Bronchial epithelial cell (primary cell): ENCODE results near the gene OGDHL. TPM values are rescaled to one million over a fixed set of nuclear protein-coding genes. Genes with fewer than 3 reads are reported as not detected.
"Not testable (repeated sequence)": the region's sequence is repeated elsewhere in the genome, so short reads cannot be mapped to it uniquely, and the experiment has no call there.

Experiments
- DNase-seq: peaks from one replicate; pipeline ENCODE4 v3.0.0-alpha.2; 2010; ENCODE audit warnings: low read depth
- FAIRE-seq: peaks from 2 replicates; lab custom pipeline; 2011; peaks lifted over from hg19 to GRCh38; lab: Jason Lieb, UNC
- H3K27me3 ChIP-seq: 2 replicates; pipeline ENCODE4 v1.5.1; 2011; ENCODE audit warnings: low read length; ENCODE audit not compliant: control insufficient read depth, insufficient read depth
- H3K36me3 ChIP-seq: 2 replicates; pipeline ENCODE4 v1.5.1; 2011; ENCODE audit warnings: low read length; ENCODE audit not compliant: control insufficient read depth, insufficient read depth
- H3K4me3 ChIP-seq: 2 replicates; pipeline ENCODE4 v1.5.1; 2011; ENCODE audit warnings: mild to moderate bottlenecking, low read depth, low read length, control low read depth
- total RNA-seq: library from RNA; depleted of rRNA; stranded (reverse); fragments of >200 nt; gene quantifications from 2 replicates; pipeline ENCODE4 v1.2.1, GENCODE V29; 2014
- TF ChIP-seq, protein P1 (sequence below): IDR thresholded peaks from 2 replicates; pipeline ENCODE4 v1.5.1; 2011; ENCODE audit warnings: mild to moderate bottlenecking, moderate library complexity, low read length, control low read depth, inconsistent platforms; ENCODE audit not compliant: insufficient read depth, severe bottlenecking

The OGDHL gene
- total RNA-seq, 1 donor from 2014 or later, result not detected

DNA sequence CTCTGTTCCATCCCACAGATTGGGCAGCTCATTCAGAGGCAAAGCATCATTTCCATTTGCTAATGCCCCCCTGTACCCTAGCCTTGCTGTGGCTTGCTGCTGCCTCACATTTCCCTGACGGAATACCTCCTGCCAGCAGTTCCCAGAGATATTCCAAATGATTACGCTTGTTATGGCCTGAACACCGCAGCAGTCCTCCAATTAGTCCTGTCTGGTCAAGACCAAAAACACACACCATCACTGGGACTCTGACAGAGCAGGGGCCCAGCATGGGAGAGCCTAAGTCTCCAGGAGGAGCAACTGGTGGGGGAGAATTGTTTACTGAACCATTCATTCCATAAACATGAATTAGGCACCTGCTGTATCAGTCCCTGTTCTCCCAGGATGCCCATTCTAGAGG, 6.1 kb downstream of the OGDHL start:
- Histone ChIP-seq H3K4me3 (no peak overlapping the region), H3K36me3 (no peaks in the 10 kb centered on the region), H3K27me3 (no peaks in the 10 kb centered on the region)
- TF ChIP-seq, protein P1, sequence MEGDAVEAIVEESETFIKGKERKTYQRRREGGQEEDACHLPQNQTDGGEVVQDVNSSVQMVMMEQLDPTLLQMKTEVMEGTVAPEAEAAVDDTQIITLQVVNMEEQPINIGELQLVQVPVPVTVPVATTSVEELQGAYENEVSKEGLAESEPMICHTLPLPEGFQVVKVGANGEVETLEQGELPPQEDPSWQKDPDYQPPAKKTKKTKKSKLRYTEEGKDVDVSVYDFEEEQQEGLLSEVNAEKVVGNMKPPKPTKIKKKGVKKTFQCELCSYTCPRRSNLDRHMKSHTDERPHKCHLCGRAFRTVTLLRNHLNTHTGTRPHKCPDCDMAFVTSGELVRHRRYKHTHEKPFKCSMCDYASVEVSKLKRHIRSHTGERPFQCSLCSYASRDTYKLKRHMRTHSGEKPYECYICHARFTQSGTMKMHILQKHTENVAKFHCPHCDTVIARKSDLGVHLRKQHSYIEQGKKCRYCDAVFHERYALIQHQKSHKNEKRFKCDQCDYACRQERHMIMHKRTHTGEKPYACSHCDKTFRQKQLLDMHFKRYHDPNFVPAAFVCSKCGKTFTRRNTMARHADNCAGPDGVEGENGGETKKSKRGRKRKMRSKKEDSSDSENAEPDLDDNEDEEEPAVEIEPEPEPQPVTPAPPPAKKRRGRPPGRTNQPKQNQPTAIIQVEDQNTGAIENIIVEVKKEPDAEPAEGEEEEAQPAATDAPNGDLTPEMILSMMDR, result no peak
- no peak for FAIRE-seq
- DNase-seq, result no peak

DNA sequence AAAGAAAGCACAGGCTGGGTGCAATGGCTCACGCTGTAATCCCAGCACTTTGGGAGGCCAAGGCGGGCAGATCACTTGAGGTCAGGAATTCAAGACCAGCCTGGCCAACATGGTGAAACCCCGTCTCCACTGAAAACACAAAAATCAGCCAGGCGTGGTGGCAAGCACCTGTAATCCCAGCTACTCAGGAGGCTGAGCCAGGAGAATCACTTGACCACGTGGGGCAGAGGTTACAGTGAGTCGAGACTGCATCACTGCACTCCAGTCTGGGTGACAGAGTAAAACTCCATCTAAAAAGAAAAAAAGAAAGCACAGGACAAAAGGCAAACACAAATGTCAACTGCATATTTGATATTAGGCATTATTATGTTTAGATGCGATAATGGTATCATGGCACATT, 7.2 kb downstream of the OGDHL start:
- DNase-seq, H3K36me3 ChIP-seq, FAIRE-seq, H3K4me3 ChIP-seq, H3K27me3 ChIP-seq: not testable (repeated sequence)

DNA sequence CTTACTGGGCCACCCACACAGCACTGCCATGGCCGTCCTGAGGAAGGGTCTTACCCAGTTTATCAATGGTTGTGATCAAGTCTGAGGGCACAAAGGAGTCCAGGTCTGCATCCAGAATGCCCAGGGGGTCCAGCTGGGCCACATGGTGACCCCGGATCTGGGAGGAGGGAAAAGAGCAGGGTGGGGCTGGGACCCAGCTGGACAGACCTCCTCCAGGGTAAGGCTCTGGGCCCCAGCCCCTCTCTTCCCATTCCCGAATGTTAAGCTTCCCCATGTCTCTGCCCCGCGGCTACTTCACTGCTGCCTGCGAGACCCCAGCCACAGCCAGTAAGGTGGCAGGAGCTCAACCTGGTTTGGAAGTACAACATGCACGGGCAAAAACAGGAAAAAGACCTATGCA, 9.5 kb downstream of the OGDHL start:
- FAIRE-seq, result no peak
- DNase-seq, result no peak
- H3K4me3 ChIP-seq, result no peak overlapping the region
- TF ChIP-seq, protein P1, result no peak
- no peaks in the 10 kb centered on the region for H3K36me3 ChIP-seq
- no peaks in the 10 kb centered on the region for H3K27me3 ChIP-seq

DNA sequence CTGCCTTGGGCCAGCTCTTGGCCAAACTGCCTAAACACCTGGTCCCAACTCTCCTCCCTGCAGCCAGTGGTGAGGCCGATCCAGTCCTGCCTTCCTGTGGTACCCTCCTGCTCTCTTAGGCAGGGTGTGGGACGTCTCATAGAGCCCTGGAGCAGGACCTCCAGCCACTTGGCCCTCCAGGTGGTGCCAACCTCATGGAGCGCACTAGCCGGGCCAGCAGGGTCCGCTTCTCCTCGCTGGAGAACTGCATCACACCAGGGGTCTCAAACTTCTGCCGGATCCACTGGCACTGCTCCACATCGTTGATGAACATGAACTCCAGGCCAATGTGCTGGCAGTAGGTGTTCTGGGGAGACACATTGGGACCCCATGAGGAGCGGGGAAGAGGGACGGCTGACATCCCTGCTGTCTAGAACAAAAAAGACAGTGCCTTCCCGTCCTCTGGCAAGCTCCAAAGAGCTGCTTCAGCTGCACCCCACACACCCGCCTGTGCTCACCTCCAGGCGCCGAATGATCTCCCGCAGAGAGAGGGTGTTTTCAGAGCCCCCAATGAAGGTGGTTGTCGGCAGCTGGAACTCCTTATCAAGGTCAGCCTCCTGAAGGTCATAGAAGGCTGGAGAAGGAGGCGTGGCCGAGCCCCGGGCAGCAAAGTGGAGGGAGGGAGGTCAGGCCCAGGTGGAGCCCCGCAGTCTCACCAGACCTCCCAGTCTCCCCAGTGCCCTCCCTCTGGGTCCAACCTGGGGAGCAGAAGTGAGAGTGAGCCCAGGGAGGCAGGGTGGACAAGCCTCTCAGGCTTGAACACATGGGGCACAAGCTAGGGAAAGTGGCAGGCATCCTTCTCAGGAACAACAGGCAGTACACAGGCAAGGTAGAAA, 10.2 kb downstream of the OGDHL start:
- no peaks in the 10 kb centered on the region for H3K27me3 ChIP-seq
- FAIRE-seq, result no peak

DNA sequence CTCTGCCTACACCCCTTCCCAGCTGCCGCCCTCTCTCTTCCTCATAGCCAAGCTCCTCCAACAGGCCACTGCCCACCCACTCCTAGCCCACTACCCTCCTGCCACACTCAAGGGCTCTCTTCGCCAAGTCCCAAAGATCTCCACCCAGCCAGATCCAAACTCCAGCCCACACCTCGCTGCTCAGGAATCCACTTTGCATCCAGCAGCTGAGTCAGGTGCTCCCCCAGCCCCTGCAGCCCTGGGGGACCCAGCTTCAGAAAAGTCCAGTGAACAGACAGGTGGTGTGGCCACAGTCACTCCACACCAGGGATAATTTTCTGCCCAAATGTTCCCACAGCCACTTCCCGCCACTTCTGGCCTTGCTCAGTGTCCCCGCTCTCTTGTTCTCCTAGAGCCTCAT, 10.9 kb downstream of the OGDHL start:
- no peak for DNase-seq
- no peak overlapping the region for H3K4me3 ChIP-seq
- TF ChIP-seq, protein P1, result no peak
- no peak for FAIRE-seq
- no peaks in the 10 kb centered on the region for H3K36me3 ChIP-seq
- H3K27me3 ChIP-seq, result no peaks in the 10 kb centered on the region

More for the DNA sequence above, 10.2 kb downstream of the OGDHL start:
- TF ChIP-seq, protein P1, result no peak
- Histone ChIP-seq H3K4me3 (no peak overlapping the region), H3K36me3 (no peaks in the 10 kb centered on the region)
- DNase-seq, result no peak

DNA sequence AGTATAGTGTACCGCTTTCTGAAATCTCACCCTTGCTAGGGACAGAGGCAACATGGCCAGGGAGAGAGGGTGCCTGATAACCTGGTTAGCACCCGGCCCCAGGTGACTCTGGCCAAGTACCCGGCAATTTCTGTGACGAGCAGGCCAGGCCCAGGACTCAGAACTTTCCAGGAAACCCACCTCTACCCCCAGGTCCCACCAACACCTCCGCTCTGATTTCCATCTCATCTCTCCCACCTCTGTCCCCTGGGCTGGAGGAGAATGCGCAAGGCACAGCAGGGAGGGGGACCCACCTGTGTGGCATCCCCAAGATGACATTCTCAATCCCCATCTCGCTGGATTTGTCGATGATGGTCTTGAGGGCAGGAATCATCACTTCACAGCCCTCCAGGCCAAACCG, 11.6 kb downstream of the OGDHL start:
- Histone ChIP-seq H3K27me3 (no peaks in the 10 kb centered on the region), H3K4me3 (no peak overlapping the region), H3K36me3 (no peaks in the 10 kb centered on the region)
- no peak for DNase-seq
- TF ChIP-seq, protein P1, result no peak
- FAIRE-seq, result no peak
